Fibroblast of the aortic adventitia (primary cell): ENCODE results near the gene CROCC2. TPM values are rescaled to one million over a fixed set of nuclear protein-coding genes. Genes with fewer than 3 reads are reported as not detected.

Source experiments
- DNase-seq: peaks from one replicate; pipeline ENCODE4 v3.0.0-alpha.2; 2010; ENCODE audit warnings: low read depth
- H3K4me3 ChIP-seq: 2 replicates; pipeline ENCODE4 v1.5.1; 2011; ENCODE audit warnings: low read depth, mild to moderate bottlenecking, control low read depth, low read length, moderate library complexity
- total RNA-seq: library from RNA; depleted of rRNA; stranded (reverse); fragments of >200 nt; gene quantifications from 2 replicates; pipeline ENCODE4 v1.2.3, GENCODE V29; 2012; ENCODE audit warnings: low replicate concordance
- TF ChIP-seq, protein P1 (sequence below): IDR thresholded peaks from 2 replicates; pipeline ENCODE4 v1.5.1; 2011; ENCODE audit warnings: mild to moderate bottlenecking, low read length, control low read depth, inconsistent platforms; ENCODE audit not compliant: insufficient read depth

CROCC2 gene
- total RNA-seq, 1 donor: under 0.01 TPM

DNA sequence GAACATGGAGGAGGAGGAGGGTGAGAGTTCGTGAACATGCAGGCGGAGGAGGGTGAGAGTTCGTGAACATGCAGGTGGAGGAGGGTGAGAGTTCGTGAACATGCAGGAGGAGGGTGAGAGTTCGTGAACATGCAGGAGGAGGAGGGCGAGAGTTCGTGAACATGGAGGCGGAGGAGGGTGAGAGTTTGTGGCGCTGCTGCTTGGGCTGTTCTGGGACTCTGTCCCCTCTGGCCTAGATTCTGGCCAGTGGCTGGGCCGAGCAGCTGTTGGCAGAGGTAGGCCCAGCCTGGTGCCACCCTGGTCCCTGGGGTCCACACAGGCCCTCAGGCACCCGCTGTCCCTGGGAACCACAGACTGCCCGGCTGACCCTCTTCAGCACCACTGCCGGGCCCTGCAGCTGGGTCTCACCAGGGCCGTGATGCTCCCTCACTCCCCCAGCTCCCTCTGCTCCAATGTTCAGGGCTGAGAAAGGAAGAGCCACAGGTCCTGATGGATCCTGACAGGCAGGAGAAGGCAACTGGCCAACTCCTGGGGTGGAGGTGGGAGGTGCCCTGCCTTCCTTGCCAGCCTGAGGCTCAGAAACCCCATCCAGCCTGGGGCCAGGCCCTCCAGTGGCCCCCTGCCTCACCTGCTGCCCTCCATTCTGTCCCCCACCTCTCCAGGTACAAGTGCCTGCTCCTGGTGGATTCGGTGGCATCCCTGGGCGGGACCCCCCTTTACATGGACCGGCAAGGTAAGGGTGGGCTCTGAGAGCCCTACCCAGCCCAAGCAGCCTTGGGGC lies 33.6 kb upstream of the CROCC2 start:
- H3K4me3 ChIP-seq: no peak overlapping the region
- TF ChIP-seq, protein P1, sequence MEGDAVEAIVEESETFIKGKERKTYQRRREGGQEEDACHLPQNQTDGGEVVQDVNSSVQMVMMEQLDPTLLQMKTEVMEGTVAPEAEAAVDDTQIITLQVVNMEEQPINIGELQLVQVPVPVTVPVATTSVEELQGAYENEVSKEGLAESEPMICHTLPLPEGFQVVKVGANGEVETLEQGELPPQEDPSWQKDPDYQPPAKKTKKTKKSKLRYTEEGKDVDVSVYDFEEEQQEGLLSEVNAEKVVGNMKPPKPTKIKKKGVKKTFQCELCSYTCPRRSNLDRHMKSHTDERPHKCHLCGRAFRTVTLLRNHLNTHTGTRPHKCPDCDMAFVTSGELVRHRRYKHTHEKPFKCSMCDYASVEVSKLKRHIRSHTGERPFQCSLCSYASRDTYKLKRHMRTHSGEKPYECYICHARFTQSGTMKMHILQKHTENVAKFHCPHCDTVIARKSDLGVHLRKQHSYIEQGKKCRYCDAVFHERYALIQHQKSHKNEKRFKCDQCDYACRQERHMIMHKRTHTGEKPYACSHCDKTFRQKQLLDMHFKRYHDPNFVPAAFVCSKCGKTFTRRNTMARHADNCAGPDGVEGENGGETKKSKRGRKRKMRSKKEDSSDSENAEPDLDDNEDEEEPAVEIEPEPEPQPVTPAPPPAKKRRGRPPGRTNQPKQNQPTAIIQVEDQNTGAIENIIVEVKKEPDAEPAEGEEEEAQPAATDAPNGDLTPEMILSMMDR: no peak
- no peak for DNase-seq

GRCh38 chr2:240873098-240873788 lies 32.9 kb upstream of the CROCC2 start:
- DNase-seq: no peak
- TF ChIP-seq, protein P1: no peak
- H3K4me3 ChIP-seq: no peak overlapping the region

GRCh38 chr2:240873805-240874714 lies 32.1 kb upstream of the CROCC2 start:
- DNase-seq: no peak
- TF ChIP-seq, protein P1: no peak
- H3K4me3 ChIP-seq: no peak overlapping the region

- no peak for DNase-seq
- H3K4me3 ChIP-seq: no peak overlapping the region
- TF ChIP-seq, protein P1: no peak
These were observed 31.4 kb upstream of the CROCC2 start for GRCh38 chr2:240874715-240875227.

- H3K4me3 ChIP-seq: no peak overlapping the region
- TF ChIP-seq, protein P1: no peak
- DNase-seq: no peak
These were observed 30.7 kb upstream of the CROCC2 start for GRCh38 chr2:240875228-240876034.

- TF ChIP-seq, protein P1: no peak
- DNase-seq: no peak
- H3K4me3 ChIP-seq: no peak overlapping the region
These were observed 30.1 kb upstream of the CROCC2 start for GRCh38 chr2:240876035-240876474.
